GM18505 (cell line): ENCODE measurements around the gene RAX2.
"Not testable (repeated sequence)": the region's sequence is repeated elsewhere in the genome, so short reads cannot be mapped to it uniquely, and the experiment has no call there.

Source experiments
- ATAC-seq: cut with Tn5 transposase; IDR thresholded peaks from one replicate; pipeline ENCODE4 v1.9.1; 2021; ENCODE audit not compliant: unreplicated experiment
- POLR2A ChIP-seq: IDR thresholded peaks from 4 replicates; pipeline ENCODE4 v1.6.1; 2011; ENCODE audit warnings: borderline replicate concordance; ENCODE audit not compliant: insufficient read depth, insufficient read length; ENCODE audit errors: extremely low read depth

RAX2 gene

DNA sequence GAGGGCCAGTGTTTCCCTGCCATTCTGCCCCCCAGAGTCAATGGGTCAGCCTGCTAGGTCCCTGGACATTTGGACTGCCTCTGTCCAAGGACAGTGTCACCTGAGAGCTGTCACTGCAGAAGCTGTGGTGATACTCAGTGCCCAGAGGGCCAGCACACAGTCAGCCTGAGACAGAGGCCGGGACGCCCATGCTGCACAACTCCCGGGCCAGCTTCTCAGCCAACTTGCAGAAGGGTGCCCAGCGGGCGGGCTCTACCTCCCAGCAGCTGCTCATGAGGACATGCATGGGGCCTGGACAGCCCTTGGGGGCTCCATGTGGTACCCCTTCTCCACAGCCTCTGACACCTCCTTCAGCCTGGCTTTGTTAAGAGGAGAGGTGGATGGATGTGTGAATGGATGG, 3.8 kb upstream of the RAX2 start:
- no peak for ATAC-seq
- TF ChIP-seq POLR2A, result no peak

- no peak for ATAC-seq
- TF ChIP-seq POLR2A, result no peak
Measured at GRCh38 chr19:3775374-3775711, 3.3 kb upstream of the RAX2 start.

DNA sequence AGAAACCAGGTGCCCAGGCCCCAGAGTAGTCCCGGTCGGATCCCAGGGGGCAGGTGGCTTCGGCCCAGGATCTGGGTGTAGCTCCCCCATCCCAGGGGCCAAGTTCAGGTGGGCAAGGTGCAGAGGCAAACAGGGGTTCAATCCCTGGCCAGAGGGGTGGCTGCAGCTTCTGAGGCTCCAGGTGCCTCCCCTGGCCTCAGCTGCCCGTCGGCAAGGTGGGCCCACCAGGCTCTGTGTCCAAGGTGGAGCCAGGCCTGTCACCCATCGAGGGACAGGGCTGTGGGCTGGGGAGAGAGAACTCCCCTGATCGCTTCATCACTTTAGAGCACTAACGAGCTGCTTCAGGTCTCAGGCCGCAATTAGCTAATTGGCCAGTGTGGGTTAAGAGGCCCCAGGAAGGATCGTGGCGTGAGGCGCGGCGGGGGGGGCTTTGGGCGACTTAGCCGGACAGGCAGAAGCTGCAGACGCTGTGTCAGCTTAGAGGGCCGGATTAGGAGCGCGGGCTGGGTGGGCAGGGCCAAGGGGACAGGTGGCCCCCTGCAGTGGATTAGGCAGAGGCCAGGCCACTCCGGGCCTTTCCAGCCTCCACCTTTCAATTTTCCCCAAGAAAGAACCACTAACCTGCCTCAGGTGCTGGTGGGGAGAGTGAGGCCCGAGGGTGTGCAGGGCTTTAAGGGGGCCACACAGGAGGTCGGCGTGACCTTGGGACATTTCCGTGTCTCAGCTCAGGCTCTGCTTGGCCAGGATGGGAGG, 2.8 kb upstream of the RAX2 start:
- no peak for ATAC-seq
- no peak for TF ChIP-seq POLR2A

DNA sequence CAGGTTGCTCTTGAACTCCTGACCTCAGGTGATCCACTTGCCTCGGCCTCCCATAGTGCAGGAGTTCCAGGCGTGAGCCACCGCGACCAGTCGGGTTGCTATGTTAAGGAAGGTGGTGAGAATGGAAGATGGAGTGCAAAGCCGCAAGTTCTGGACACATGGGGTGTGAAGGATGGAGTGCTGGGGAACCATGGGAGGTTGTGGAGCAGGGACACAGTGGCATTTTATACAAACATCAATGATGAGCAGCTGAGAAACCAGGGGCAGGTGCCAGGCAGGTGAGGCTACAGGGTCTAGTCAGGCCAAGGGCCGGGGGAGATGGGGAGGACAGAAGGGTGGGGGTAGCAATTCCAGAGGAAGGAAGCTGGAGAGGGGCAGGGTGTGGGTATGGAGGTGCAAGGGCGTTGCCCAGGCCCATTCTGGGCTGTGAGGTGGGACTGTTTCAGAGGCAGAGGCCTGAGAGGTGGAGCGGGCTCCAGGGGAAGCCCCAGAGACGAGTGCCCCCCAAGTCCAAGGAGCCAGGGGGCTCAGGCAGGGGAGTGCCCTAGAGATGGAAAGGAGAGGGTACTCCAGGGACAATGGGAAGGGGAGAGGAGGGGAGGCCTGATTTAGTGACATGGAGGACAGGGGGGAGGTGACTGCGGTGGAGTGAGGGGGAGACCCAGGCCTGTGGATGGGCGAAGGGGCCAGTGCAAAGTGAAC, 1.9 kb upstream of the RAX2 start:
- ATAC-seq, result no peak
- no peak for TF ChIP-seq POLR2A

GRCh38 chr19:3771000-3771905, 775 bp downstream of the RAX2 start:
- no peak for TF ChIP-seq POLR2A
- ATAC-seq, result no peak

- no peak for ATAC-seq
- no peak for TF ChIP-seq POLR2A
Measured at GRCh38 chr19:3770136-3770999, 1.7 kb downstream of the RAX2 start.

- no peak for ATAC-seq
- TF ChIP-seq POLR2A, result no peak
Measured at GRCh38 chr19:3769494-3769893, 2.5 kb downstream of the RAX2 start.

DNA sequence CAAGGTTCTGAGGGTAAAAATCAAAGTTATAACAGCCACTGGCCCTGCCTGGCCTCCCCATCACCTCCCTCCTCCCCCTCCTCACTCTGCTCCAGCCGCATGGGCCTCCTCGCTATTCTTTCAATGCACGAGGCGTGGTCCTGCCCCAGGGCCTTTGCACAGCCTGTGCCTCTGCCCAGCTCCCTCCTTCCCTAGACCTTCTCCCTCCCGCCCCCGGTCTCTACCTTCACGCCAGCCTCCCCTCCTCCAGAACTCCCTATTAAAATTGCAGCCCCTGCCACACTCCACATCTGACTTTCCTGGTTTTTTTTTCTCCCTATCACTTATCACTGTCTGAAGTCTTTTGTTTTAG, 3.3 kb downstream of the RAX2 start:
- no peak for ATAC-seq
- TF ChIP-seq POLR2A, result no peak

DNA sequence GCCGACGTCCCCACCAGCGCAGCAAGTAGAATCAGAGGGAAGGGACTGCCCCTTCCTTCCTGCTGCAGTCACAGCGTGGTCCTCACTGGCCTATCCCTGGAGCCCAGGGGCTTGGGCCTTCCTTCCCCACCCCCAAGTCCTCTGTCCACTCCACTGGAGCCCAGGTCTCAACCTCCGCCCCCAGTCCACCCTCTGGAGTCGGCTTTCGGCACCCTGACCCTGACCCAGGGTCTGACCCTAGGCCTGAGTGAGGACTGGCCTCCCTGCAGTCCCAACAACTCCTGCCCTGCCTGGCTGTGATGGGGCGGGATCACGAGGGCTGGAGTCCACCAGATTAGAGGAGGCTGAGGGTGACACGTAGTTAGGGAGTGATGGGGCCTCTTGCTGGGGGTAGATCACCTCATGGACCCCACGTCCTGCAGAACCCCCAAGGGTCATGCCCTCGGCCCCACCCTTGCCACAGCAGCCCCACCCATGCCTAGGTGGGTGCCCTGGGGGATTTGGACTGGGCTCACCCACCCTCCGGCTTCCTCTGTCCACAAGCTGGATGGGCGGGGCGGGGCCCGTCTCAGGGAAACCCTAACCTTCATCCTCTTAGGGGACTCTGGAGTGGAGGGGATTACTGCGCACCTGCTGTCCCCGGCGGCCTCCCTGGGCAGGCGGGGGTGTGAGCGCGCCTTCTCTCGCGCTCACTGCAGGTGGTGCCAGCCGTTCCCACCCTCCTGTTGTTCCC, 3.8 kb downstream of the RAX2 start:
- no peak for ATAC-seq
- no peak for TF ChIP-seq POLR2A

GRCh38 chr19:3767050-3767449, 5.0 kb downstream of the RAX2 start:
- no peak for TF ChIP-seq POLR2A
- no peak for ATAC-seq

GRCh38 chr19:3766520-3766919, 5.5 kb downstream of the RAX2 start:
- no peak for TF ChIP-seq POLR2A
- ATAC-seq, result no peak

DNA sequence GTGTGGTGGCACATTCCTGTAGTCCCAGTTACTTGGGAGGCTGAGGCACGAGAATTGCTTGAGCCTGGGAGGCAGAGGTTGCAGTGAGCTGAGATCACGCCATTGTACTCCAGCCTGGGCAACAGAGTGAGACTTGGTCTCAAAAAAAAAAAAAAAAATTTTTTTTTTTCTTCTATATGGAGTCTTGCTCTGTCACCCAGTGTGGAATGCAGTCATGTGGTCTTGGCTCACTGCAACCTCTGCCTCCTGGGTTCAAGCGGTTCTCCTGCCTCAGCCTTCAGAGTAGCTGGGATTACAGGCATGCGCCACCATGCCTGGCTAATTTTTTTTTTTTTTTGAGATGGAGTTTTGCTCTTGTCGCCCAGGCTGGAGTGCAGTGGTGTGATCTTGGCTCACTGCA, 6.3 kb downstream of the RAX2 start:
- not testable (repeated sequence) for ATAC-seq
